Astrocyte (in vitro differentiated cells and primary cell): ENCODE data around the gene MCHR1. TPM values are rescaled to one million over a fixed set of nuclear protein-coding genes. Genes with fewer than 3 reads are reported as not detected.
A peak's percentile ranks its signal among the peaks of the same experiment; 100 is the strongest.

ENCODE experiments used
- DNase-seq: peaks from one replicate; pipeline ENCODE4 v3.0.0-alpha.2; 2010; ENCODE audit warnings: low read depth
- FAIRE-seq: peaks from 2 replicates; lab custom pipeline; 2011; peaks lifted over from hg19 to GRCh38; lab: Jason Lieb, UNC
- H2AFZ ChIP-seq: 2 replicates; pipeline ENCODE4 v1.6.0; 2012; ENCODE audit warnings: low read depth, low read length, inconsistent platforms
- H3K27ac ChIP-seq: 2 replicates; pipeline ENCODE4 v1.5.1; 2011; ENCODE audit warnings: low read depth, low read length, inconsistent platforms
- H3K27me3 ChIP-seq: 2 replicates; pipeline ENCODE4 v1.6.0; 2011; ENCODE audit warnings: low read length, inconsistent platforms; ENCODE audit not compliant: insufficient read depth
- H3K36me3 ChIP-seq: 2 replicates; pipeline ENCODE4 v1.5.1; 2011; ENCODE audit warnings: low read length, inconsistent platforms; ENCODE audit not compliant: insufficient read depth
- H3K4me1 ChIP-seq: 2 replicates; pipeline ENCODE4 v1.5.1; 2011; ENCODE audit warnings: low read length, inconsistent platforms; ENCODE audit not compliant: insufficient read depth
- H3K4me2 ChIP-seq: 2 replicates; pipeline ENCODE4 v1.6.0; 2012; ENCODE audit warnings: low read length, inconsistent platforms
- H3K4me3 ChIP-seq: 2 replicates; pipeline ENCODE4 v1.5.1; 2011; ENCODE audit warnings: low read depth, mild to moderate bottlenecking, low read length, inconsistent platforms; ENCODE audit not compliant: insufficient read depth
- H3K79me2 ChIP-seq: 2 replicates; pipeline ENCODE4 v1.6.0; 2012; ENCODE audit warnings: mild to moderate bottlenecking, low read length, inconsistent platforms; ENCODE audit not compliant: insufficient read depth
- H3K9ac ChIP-seq: 2 replicates; pipeline ENCODE4 v1.6.0; 2012; ENCODE audit warnings: mild to moderate bottlenecking, low read length, inconsistent platforms
- H3K9me3 ChIP-seq: 2 replicates; pipeline ENCODE4 v1.5.1; 2012; ENCODE audit warnings: low read depth, mild to moderate bottlenecking, low read length, inconsistent platforms; ENCODE audit not compliant: insufficient read depth
- H4K20me1 ChIP-seq: 2 replicates; pipeline ENCODE4 v1.6.0; 2012; ENCODE audit warnings: low read length, inconsistent platforms; ENCODE audit not compliant: insufficient read depth
- H3K27ac Mint-ChIP-seq: one replicate; pipeline ENCODE4 v1.8.0; 2021; ENCODE audit warnings: mild to moderate bottlenecking, mixed read lengths; ENCODE audit not compliant: unreplicated experiment
- H3K27me3 Mint-ChIP-seq: one replicate; pipeline ENCODE4 v1.8.0; 2021; ENCODE audit warnings: low read depth, mixed read lengths; ENCODE audit not compliant: unreplicated experiment
- H3K36me3 Mint-ChIP-seq: one replicate; pipeline ENCODE4 v1.8.0; 2021; ENCODE audit warnings: low read depth, mixed read lengths; ENCODE audit not compliant: unreplicated experiment
- H3K4me1 Mint-ChIP-seq: one replicate; pipeline ENCODE4 v1.8.0; 2021; ENCODE audit warnings: low read depth, mixed read lengths; ENCODE audit not compliant: unreplicated experiment
- H3K4me3 Mint-ChIP-seq: one replicate; pipeline ENCODE4 v1.8.0; 2021; ENCODE audit warnings: mild to moderate bottlenecking, moderate library complexity, mixed read lengths; ENCODE audit not compliant: unreplicated experiment
- H3K9me3 Mint-ChIP-seq: one replicate; pipeline ENCODE4 v1.8.0; 2021; ENCODE audit warnings: mild to moderate bottlenecking, mixed read lengths; ENCODE audit not compliant: unreplicated experiment
- EZH2 ChIP-seq: IDR thresholded peaks from 2 replicates; pipeline ENCODE4 v1.6.1; 2012; ENCODE audit warnings: mild to moderate bottlenecking, low read length, inconsistent platforms; ENCODE audit not compliant: insufficient read depth
- total RNA-seq: library from RNA; stranded (reverse); gene quantifications from 2 replicates; pipeline ENCODE4 v1.2.1, GENCODE V29; 2021
- TF ChIP-seq, protein P1 (sequence below): IDR thresholded peaks from 2 replicates; pipeline ENCODE4 v1.5.1; 2011; ENCODE audit warnings: low read depth, mild to moderate bottlenecking, inconsistent platforms, low read length, moderate library complexity; ENCODE audit not compliant: insufficient read depth

The MCHR1 gene
- total RNA-seq, 1 donor from 2014 or later = 1.8 TPM

DNA sequence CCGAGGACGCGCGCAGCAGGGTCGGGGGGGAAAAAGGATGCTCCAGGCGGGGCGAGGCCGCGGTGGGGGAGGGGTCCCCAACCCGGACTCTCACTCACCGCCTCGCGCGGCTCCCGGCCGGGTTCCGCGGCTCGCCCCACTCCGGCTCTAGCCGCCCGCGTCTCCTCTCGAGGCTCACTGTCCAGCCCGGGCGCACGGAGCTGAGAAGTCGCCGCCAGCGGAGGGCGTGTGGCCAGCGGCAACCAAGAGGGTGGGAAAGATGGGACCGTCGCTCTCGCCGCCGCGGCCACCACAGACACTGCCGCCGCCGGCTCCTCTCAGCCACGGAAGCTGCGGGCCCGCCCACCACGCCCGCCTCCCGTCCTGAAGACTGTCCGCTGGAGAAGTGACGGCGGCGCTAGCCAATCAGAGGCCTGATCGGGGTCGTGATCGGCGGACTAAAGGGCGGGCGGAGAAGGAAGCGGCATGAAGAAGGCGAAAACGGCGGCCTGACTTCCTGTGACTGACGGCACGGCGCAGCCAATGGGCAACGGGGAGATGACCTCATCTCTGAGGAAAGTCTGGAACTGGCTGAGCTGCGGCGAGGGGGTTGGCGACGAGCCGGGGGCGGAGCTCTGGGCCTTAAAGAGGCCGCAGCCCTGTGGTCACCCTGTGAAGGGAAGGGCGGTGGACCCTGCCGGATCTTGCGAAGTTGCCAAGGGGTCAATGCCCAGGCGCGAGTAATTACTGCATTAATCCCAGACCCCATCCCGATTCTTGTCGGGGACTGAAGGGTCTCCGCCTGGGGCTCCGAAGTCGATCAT, 42.7 kb upstream of the MCHR1 start, which contains the start of gene MRTFA:
TSS of gene MRTFA (minus strand) at position 340 of the 803 bp plus-strand sequence.
- peak; percentile 99 for DNase-seq
- peak within 1 kb of the TSS; percentile 89 for H3K9ac ChIP-seq
- H3K27ac ChIP-seq = peak within 1 kb of the TSS; percentile 92
- Mint-ChIP-seq H3K9me3 (no peaks in the 10 kb centered on the region), H3K36me3 (peaks cover 4% of the 10 kb centered on the region), H3K4me3 (peak within 1 kb of the TSS; percentile 94), H3K27ac (peak within 1 kb of the TSS; percentile 93), H3K4me1 (peaks cover 30% of the 10 kb centered on the region), H3K27me3 (no peaks in the 10 kb centered on the region)
- peaks cover 53% of the 10 kb centered on the region for H3K79me2 ChIP-seq
- H3K36me3 ChIP-seq = no peaks in the 10 kb centered on the region
- H3K4me3 ChIP-seq = peak within 1 kb of the TSS; percentile 92
- peak within 1 kb of the TSS; percentile 78 for H2AFZ ChIP-seq
- no peaks in the 10 kb centered on the region for H3K27me3 ChIP-seq
- peak within 1 kb of the TSS; percentile 97 for H3K4me2 ChIP-seq
- no peaks in the 10 kb centered on the region for H3K9me3 ChIP-seq
- peaks cover 23% of the 10 kb centered on the region for H3K4me1 ChIP-seq
- peak; percentile 75 for FAIRE-seq
- TF ChIP-seq EZH2 = no peak
- TF ChIP-seq, protein P1, sequence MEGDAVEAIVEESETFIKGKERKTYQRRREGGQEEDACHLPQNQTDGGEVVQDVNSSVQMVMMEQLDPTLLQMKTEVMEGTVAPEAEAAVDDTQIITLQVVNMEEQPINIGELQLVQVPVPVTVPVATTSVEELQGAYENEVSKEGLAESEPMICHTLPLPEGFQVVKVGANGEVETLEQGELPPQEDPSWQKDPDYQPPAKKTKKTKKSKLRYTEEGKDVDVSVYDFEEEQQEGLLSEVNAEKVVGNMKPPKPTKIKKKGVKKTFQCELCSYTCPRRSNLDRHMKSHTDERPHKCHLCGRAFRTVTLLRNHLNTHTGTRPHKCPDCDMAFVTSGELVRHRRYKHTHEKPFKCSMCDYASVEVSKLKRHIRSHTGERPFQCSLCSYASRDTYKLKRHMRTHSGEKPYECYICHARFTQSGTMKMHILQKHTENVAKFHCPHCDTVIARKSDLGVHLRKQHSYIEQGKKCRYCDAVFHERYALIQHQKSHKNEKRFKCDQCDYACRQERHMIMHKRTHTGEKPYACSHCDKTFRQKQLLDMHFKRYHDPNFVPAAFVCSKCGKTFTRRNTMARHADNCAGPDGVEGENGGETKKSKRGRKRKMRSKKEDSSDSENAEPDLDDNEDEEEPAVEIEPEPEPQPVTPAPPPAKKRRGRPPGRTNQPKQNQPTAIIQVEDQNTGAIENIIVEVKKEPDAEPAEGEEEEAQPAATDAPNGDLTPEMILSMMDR = no peak
- peaks cover 41% of the 10 kb centered on the region for H4K20me1 ChIP-seq

DNA sequence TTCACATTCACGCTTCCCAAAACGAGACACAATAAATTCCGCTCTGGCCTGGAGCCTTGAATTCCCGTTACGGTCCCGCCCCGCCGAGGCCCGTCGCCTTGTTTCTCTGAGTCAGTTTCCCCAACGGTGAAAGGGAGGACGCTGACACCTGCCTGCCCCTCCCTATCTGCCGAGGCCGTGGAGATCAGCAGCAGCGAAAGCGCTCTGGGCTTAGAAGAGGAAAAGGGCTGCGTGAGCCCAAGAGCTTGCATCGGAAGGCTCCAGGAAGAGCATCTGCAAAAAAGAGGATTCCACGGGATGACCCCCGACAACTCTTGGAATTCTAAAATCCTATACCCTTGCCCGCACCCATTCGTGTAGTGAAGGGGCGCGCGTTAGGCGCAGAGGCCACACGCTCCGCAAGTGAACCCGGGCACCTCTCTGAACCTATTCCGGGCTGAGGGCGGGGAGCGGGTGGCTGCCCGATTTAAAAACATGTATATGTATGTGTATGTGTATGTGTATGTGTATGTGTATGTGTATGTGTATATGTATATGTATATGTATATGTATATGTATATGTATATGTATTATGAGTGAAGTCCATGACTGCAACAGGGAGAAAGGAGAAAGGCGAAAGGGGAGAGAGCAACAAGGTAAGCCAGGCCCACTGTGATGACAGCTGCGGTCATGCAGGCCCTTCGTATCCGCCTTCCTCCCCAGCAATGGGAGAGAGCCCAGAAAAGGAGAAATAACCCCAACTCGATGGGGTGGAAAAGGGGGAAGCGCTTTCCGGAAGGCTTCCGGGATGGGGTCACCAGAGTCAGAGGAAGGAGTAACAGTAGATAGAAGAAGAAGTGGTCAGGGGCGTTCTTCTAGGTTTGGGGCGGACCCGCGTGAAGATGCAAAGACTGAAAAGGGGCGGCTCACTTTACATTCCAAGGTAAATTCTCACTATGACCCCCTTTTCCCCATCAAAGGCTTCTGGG, 41.8 kb upstream of the MCHR1 start:
- TF ChIP-seq EZH2 = no peak
- TF ChIP-seq, protein P1 = no peak
- H3K27me3 Mint-ChIP-seq = no peaks in the 10 kb centered on the region
- Histone ChIP-seq H2AFZ (peak overlapping the region; percentile 78), H3K9ac (peak overlapping the region; percentile 89), H3K27ac (peak overlapping the region; percentile 87), H3K36me3 (no peaks in the 10 kb centered on the region), H3K79me2 (peaks cover 44% of the 10 kb centered on the region), H3K4me2 (peak overlapping the region; percentile 97), H3K4me1 (peaks cover 18% of the 10 kb centered on the region), H4K20me1 (peaks cover 33% of the 10 kb centered on the region), H3K27me3 (no peaks in the 10 kb centered on the region), H3K4me3 (peak overlapping the region; percentile 75), H3K9me3 (no peaks in the 10 kb centered on the region)
- FAIRE-seq = no peak
- peak overlapping the region; percentile 91 for H3K4me3 Mint-ChIP-seq
- no peak for DNase-seq
- peaks cover 26% of the 10 kb centered on the region for H3K4me1 Mint-ChIP-seq
- H3K27ac Mint-ChIP-seq = peak overlapping the region; percentile 93
- peaks cover 4% of the 10 kb centered on the region for H3K36me3 Mint-ChIP-seq
- no peaks in the 10 kb centered on the region for H3K9me3 Mint-ChIP-seq
